ENCODE data around the gene MAML3.

MAML3 gene

GRCh38 chr4:139768896-139769295 is 385.1 kb downstream of the MAML3 start:
- DNase-seq = no peak

- no peak for DNase-seq
Observed at GRCh38 chr4:139768366-139768765, 385.6 kb downstream of the MAML3 start.

- no peak for DNase-seq
Observed at GRCh38 chr4:139767585-139767984, 386.4 kb downstream of the MAML3 start.

GRCh38 chr4:139767168-139767567 is 386.8 kb downstream of the MAML3 start:
- DNase-seq = no peak

GRCh38 chr4:139764686-139765310 is 389.2 kb downstream of the MAML3 start:
- DNase-seq = no peak

GRCh38 chr4:139764182-139764581 is 389.8 kb downstream of the MAML3 start:
- no peak for DNase-seq

- no peak for DNase-seq
Observed at GRCh38 chr4:139763672-139764071, 390.3 kb downstream of the MAML3 start.

- DNase-seq = no peak
Observed at GRCh38 chr4:139763205-139763604, 390.8 kb downstream of the MAML3 start.

GRCh38 chr4:139762720-139763119 is 391.3 kb downstream of the MAML3 start:
- DNase-seq = no peak

GRCh38 chr4:139761461-139761860 is 392.5 kb downstream of the MAML3 start:
- no peak for DNase-seq

GRCh38 chr4:139760567-139760966 is 393.4 kb downstream of the MAML3 start:
- no peak for DNase-seq

- no peak for DNase-seq
Observed at GRCh38 chr4:139759097-139759496, 394.9 kb downstream of the MAML3 start.

GRCh38 chr4:139756391-139757180 is 397.4 kb downstream of the MAML3 start:
- DNase-seq = no peak

- no peak for DNase-seq
Observed at GRCh38 chr4:139754938-139755337, 399.0 kb downstream of the MAML3 start.

- no peak for DNase-seq
Observed at GRCh38 chr4:139753686-139754085, 400.3 kb downstream of the MAML3 start.

GRCh38 chr4:139749835-139750498 is 404.0 kb downstream of the MAML3 start:
- DNase-seq = no peak

GRCh38 chr4:139749338-139749737 is 404.6 kb downstream of the MAML3 start:
- no peak for DNase-seq

- no peak for DNase-seq
Observed at GRCh38 chr4:139746431-139747171, 407.4 kb downstream of the MAML3 start.

- DNase-seq = no peak
Observed at GRCh38 chr4:139745111-139745639, 408.8 kb downstream of the MAML3 start.

- no peak for DNase-seq
Observed at GRCh38 chr4:139744232-139744631, 409.8 kb downstream of the MAML3 start.

GRCh38 chr4:139743027-139743426 is 411.0 kb downstream of the MAML3 start:
- DNase-seq = no peak

- no peak for DNase-seq
Observed at GRCh38 chr4:139740531-139741041, 413.4 kb downstream of the MAML3 start.

- DNase-seq = no peak
Observed at GRCh38 chr4:139740121-139740520, 413.9 kb downstream of the MAML3 start.

Data from stimulated activated CD8-positive, alpha-beta memory T cell treated with anti-CD3 and anti-CD28 coated beads, Interleukin-4, amount 100 ng/mL, for 48 hours (primary cell).